ENCODE data around the gene GPR137B.
"Not testable (repeated sequence)": the region's sequence is repeated elsewhere in the genome, so short reads cannot be mapped to it uniquely, and the experiment has no call there.

Gene GPR137B

DNA sequence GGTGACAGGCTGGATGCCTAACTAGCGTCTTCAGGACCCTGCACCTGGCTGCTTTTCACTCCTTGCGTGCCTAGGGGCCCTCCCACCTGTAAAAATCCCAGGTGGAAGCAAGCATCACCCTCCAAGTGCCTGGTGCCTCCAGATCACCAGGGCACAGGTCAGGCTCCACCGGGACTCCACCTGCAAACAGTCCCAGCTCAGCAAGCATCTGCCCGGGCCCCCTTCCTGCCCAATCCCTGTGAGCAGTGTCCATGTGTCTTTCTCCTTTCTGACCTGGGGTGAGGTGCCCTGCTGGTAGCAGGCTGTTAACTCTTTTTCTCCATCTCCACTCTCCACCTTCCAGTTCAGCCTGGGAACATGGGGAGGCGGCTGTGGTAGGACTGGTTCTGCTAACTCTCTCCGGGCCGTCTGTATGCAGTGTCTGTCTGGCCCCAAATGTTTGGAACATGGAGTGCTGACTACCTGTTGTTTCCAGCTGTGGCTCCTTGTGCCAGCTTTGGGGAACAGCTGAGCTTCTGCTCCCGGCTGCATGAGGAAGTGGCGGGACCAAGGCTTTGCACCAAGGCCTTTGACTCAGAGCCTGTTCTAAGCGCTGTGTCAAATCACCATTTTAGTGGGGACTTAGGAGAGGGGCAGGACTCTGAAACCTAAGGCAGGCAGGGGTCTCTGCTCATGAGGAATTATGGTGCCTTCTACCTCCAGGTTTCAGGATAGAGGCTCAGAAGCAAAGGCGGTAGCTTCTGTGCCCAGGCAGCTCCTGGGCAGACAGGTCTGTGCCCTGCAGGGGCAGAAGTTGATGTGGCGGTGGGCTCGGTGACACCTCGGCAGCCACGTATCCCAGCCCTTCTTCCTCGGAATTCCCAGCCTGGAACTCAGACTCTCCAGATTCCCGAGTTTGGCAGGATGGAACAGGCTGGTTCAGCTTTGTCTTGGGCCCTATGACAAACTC, 5.5 kb downstream of the GPR137B start:
- DNase-seq = no peak

DNA sequence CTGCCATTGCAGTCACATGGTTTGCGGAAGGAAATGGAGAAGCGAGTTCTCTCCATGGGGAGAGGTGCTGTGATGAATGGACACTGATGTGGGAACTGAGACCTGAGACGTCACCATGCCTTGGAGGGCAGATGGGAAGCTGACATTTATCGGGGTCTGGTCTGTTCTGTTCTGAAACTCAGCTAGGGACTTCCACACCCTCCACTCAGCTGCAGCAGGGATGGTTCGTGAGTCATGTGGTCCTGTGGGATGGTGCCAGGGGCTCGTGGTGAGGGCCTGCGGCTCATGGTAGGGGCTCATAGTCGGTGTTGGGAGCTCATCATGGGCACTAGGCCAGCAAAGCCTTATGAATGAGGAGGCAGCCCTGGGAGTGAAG, 6.1 kb downstream of the GPR137B start:
- no peak for DNase-seq

DNA sequence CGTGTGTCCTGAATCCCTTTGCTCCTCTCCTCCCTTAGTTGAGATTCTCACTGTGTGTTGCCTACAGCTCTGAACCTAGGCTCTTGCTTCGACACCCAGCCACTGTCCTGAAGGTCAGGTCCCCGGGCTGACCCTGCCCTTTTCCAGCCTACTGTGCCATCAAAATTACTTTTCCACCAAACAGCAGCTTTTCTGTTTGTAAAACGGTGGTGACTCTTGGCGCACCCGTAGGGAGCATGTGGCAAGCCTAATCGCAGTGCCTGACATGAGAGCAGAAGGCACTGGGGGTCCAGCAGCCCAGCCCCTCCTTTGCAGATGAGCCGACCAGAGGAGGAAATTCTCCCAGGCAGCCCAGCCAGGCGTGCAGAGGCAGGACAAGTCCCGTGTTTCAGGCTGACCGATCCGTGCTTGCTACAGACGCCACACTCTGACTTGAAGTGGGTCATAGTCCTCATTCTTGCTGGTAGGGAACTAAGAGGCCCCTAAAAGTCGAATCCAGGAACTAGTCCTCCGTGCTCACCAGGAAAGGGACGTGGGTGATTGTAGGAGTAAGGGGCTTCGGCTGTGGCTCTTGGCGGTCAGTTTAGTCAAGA, 6.8 kb downstream of the GPR137B start:
- DNase-seq = no peak

DNA sequence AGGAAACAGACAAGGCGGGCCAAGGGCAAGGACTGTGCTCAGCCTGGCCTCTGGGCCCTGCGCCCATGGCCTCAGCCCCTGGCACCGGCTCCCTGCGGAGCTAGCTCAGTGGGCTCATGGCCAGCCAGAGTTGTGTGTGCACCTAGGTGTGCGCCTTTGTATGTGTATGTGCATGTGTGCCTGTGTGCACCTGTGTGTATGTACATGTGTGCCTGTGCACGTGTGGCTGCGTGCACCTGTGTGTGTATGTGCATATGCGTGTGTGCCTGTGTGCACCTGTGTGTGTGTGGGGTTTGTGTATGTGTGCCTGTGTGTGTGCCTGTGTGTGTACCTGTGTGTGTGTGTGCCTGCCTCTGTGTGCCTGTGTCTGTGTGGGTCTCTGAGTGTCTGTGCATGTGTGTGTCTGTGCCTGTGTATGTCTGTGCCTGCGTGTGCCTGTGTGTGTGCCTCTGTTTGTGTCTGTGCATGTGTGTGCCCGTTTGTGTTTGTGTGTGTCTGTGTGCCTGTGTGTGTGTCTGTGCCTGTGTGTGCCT, 7.4 kb downstream of the GPR137B start:
- DNase-seq = no peak

DNA sequence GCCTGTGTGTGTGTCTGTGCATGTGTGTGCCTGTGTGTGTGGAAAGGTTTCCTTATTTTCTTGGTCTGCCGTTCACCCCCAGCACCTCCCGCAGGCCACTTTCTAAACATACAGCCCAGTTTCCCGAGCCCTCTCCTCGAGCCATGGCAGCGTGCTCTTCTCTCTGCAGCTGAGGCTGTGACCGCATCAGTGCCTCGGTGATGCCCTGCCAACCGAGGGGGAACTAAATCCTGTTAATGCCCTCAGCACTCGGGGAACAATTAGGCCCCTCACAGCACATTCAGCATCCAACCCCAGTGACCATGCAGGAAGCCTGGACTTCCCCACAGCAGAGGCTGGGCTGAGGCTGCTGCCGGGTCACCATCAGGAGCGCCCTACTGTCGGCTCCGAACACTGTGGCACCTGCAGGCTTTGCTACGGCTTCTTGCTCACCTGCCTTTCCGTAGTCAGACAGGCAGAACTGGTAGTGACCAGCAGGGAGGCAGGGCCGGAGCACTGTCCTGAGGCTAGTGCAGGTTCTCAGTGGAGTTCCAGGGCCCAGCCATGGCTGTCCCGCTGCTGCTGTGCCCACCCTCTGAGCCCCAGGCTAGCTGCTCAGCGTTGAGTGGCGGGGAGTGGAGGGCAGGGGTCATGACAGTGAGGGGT, 8.1 kb downstream of the GPR137B start:
- no peak for DNase-seq

DNA sequence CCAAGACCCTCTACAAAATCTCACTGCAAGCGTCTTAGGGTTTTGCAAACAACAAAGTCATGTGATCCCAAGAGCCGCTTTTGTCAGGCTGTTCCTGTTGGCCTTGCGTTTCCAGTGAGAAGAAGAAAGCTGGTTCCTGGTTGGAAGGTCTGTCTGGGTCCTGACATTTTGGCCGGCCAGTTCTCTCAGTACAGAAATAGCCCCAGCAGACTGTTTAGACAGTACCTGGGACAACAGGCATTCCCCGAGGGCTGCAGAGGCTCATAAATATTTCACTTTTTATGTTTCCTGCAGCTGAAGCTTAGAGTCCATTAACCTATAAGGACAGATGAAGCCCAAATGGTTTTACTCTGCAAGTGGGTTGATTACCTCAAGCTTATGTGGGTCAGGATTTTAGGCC, 8.6 kb downstream of the GPR137B start:
- no peak for DNase-seq

DNA sequence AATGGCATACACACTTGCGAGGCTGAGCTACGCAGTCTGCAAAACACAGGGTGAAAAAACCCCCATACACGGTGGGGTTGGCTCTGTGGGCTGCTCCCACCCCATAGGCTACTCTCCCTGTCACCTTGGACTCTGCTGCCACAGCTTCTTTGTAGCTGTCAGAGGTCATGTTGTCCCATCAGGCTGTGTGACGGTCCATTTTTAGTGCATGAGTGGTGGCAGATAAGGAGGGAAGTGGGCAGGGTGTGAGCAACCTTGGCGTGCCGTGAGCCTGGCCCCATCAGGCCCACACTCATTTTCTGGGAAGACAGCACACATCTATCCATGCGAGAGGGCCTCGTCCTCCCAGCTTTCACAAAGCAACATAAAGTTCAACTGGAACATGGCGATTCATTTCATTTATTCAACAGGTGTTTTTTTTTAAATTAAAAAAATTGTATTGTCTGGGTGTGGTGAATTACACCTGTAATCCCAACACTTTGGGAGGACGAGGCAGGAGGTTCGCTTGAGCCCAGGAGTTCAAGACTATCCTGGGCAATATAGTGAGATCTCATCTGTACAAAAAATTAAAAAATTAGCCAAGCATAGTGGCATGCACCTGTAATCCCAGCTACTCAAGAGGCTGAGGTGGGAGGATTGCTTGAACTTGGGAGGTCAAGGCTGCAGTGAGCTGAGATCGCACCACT, 9.5 kb downstream of the GPR137B start:
- DNase-seq = no peak

DNA sequence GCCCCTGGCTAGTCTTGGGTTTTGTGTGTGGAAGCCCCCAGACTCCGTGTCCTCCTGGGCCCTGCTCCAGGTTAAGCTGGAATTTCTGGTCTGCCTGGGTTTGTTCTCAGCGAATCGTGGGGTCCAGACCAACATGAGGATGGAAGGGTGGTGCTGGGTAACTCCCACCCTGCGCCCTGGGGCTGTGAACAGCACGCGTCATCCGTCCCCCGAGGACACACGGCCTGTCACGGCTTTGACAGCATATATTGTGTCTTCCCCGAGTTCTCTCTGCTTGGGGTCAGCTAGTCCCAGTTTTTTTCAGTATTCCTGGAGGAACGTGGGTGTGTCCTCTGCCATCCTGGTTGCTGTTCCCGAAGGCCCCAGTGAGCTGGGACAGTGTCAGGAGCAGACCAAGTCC, 11.8 kb downstream of the GPR137B start:
- no peak for DNase-seq

DNA sequence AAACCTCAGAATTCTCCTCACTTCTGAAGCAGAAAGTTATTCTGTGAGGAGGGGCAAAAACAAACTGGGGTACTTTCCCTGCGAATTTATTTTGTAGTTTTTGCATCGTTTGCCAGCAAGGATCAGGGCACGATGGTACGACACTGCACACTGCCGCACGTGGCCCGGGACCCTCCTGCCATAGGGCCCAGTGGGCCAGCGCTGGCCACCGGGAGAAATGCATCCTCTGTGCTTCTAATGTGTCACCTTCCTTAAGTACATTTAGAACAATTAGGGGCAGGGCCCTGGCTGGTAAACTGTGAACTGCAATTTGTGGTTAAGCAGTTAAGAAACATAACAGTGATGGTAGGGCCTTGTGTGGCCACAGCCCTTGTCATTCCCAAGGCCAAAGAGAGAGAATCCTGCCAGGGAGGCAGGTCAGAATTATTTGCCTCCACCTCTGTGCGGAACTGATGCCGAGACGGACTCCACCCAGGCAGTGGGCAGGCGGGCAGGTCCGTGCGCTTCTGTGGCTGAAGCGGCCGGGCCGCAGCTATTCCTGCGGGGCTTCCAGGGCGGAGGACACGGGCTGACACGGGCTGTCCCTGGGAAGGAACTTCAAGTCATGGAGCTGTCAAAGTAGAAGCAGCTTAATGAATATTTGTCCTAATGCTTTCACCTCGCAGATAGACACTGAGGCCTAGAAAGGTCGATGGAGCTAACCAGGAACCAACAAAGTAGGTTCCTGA, 12.5 kb downstream of the GPR137B start:
- no peak for DNase-seq

DNA sequence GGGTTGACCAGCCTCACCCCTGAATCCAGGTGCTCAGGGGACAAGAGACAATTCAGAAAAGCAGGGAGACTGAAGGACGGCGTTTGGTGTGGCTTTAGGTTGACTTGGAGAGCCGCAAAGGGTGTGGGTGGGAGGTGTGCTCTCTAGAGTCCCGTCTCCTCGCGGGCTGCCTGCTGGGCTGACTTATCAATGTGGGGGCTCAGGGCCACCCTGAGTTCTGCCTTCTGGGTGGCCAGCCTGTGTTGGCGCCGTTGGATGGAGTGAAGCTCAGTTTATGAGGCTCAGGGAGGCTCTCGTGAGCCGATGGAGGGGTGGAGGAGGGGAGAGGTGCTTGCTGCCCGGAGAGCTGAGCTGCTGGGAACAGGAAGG, 13.0 kb downstream of the GPR137B start:
- DNase-seq = no peak

DNA sequence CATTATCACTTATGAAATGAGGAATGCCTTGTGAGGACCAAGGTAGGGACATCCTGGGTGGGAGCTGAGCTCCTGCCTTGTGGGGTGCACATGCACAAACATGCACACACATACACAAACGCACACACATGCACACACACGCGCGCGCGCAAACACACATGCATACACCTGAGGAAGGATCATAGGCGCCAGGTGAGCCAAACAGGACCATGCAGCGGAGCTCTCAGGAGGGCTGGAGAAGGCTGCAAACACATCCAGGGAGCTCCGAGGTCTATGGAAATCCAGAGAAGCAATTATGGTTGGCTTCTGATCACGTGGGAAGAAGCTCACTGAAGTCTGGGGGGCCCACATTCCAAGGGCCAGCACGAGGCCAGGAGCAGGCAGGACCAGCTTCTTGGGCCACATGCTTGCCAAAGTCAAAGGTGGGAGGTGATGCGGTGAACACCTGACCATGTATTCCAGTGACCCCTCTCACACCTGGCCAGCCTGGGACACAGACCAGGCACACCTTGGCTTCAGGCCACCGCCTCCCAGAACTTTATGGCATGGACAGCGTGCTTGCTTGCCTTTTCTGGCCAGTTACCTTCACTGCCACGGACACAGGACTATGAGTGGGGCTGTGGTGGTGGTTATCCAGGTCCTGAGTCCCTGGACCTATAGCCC, 13.6 kb downstream of the GPR137B start:
- no peak for DNase-seq

DNA sequence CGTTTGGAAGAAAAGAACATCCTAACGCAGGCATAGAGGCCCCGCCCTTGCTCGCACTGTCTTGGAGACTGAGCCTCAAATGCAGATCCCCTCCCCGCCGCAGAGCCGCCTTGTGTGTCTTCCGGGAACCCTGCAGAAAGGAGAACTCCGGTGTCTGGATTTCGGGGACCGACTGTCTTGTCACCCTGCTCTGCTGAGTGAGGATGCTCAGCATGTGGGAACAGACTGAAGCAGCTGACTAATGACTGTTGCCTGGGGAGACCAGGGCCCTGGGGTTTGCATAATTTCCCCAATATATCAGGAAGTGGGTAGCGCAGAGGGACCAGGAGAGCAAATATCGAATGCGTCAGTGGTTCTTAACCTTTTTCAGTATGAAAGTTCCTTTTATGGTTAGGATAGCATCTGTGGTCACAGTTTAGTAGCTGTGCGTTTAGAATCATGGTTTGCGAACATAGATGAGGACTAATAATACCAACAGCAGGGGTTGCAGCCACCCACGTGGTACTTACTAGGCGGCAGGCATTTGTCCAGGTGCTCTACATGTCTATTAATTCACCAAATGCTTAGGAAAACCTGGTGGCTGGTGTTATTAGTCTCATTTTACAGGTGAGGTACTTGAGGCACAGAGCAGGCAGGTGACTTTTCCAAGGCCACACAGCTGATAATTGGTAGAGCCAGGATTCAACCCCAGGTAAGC, 14.3 kb downstream of the GPR137B start:
- peak; percentile 3 for DNase-seq

DNA sequence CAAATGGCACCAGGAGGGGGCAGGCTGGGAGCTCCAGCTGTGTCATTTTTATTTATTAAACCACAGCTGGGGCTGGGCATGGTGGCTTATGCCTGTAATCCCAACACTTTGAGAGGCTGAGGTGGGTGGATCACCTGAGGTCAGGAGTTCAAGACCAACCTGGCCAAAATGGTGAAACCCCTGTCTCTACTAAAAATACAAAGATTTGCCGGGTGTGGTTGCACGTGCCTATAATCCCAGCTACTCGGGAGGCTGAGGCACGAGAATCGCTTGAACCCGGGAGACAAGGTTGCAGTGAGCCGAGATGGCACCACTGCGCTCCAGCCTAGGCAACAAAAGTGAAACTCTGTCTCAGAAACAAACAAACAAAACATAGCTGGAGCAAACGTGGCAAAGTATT, 15.7 kb downstream of the GPR137B start:
- not testable (repeated sequence) for DNase-seq

DNA sequence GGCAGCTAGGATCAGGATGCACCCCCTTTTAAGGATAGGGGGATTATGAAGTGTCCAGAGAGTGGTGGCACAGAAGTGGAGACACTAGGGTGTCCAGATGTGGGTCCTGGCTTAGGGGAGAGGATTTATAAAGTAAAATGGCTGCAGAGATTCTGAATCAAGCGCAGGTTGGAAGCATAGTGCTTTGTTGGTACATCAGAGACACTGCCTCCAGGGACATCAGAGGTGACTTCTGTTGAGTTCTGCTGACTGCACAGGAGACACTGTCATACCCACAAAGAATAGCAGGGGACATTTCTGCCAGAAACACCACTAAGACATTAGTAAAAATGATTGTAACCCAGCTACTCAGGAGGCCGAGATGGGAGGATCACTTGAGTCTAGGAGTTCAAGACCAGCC, 16.4 kb downstream of the GPR137B start:
- no peak for DNase-seq

DNA sequence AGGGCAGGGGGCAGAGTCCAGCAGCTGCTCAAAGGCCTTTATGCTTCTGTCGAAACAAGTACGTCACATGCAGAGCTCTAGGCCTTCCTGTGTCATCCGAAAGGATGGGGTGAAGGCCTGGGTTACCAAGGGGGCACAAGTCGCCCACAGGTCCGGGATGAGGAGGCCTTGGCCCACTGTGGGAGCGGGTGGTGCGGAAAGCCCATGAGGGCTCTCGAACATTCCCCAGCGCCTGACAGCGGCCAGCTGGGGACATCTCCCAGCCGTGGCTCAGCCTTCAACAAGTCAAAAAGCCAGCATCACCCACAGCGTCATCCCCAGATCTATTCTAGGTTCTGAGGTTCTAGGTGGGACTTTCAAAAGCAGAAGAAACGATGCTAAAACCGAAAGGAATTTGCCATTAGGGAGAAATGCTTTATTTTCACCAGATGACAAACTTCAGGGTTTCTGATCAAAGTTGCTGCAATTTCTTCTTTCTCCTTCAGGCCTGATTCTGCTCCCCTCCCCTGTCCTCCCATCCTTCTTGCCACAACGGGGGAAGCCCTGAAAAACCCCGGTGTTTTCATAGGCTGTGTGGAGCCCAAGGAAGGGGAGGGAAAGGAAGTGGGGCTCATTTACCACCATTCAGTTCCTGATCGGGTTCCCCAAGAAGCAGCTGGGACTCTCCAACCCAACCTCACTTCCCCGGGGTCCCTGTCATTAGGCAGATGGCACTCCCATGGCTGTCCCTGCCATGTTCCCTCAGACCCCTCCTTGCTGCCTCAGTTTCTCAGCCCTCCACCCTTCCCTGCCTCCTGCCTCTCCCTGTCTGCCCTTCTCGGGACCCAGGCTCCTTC, 17.6 kb downstream of the GPR137B start:
- DNase-seq = no peak

DNA sequence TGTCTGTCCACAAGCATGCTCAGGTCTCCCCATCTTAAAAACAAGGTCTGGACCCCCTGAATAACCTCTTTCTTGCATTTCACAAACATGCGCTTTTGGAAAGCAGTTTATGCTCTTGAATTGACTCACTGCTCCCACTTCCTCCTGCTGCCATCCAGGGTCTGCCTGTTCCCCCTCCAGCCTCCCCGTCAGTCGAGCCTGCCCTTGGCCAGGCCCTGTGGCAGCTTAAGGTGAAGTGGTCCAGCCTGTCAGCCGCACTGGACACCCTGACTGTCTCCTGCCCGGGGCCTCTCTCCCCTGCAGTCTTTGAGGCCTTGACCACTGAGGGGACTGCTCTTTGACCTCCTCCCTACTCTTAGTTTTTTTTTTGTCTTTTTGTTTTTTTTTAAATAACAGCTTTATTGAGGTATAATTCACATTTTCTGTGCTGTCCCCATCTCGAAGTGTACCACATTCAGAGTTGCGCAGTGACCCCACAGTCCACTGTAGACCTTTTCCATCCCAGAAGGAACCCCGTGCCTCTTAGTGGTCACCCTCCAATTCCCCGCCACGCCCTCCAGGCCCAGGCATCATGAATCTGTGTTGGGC, 18.3 kb downstream of the GPR137B start:
- DNase-seq = no peak

DNA sequence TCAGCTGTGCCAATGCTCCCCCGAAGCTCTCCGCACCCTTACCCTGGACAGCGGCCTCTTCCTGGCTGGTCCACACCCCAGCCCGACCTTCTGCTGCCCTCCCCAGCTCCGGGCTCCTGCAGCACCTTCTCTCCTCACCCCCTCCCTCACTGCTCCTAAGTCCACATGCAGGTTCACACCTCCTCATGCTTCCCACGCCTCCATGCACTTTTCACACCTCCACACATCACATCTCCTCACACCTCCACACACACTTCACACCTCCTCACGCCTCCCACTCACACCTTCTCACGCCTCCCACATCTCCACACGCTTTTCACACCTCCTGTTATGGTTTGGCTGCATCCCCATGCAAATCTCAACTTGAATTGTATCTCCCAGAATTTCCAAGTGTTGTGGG, 18.9 kb downstream of the GPR137B start:
- DNase-seq = no peak

DNA sequence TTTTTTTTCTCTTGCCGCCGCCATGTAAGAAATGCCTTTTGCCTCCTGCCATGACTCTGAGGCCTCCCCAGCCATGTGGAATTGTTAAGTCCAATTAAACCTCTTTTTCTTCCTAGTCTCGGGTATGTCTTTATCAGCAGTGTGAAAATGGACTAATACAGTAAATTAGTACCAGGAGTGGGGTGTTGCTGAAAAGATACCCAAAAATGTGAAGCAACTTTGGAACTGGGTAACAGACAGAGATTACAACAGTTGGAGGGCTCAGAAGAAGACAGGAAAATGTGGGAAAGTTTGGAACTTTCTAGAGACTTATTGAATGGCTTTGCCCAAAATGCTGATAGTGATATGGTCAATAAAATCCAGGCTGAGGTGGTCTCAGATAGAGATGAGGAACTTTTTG, 19.4 kb downstream of the GPR137B start:
- DNase-seq = not testable (repeated sequence)

DNA sequence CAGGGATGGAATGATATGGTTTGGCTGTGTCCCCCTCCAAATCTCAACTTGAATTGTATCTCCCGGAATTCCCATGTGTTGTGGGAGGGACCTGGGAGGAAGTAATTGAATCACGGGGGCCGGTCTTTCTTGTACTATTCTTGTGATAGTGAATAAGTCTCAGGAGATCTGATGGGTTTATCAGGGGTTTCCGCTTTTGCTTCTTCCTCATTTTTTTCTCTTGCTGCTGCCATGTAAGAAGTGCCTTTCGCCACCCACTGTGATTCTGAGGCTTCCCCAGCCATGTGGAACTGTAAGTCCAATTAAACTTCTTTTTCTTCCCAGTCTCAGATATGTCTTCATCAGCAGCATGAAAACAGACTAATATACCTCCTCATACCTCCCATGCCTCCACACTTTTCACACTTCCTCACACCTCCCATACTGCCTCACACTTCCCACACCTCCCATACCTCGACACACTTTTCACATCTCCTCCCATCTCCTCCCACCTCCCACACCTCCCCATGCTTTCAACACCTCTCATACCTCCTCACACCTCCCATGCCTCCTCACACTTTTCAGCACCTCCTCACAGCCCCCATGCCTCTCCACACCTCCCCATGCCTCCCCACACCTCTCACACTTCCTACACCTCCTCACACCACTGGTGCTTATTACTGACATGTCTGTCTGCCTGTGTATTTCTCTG, 21.3 kb downstream of the GPR137B start:
- DNase-seq = no peak

Measured in KG1 (cell line).